GM18951 (cell line): Measurements from ENCODE around the gene SEMA4C.
"Not testable (repeated sequence)": the region's sequence is repeated elsewhere in the genome, so short reads cannot be mapped to it uniquely, and the experiment has no call there.

Experiments used
- POLR2A ChIP-seq: IDR thresholded peaks from 4 replicates; pipeline ENCODE4 v1.6.1; 2011; ENCODE audit warnings: mild to moderate bottlenecking; ENCODE audit not compliant: insufficient read length, insufficient read depth; ENCODE audit errors: extremely low read depth
- in situ Hi-C: fragments of 300-500 bp; cut with MboI; formaldehyde crosslinking; loops from one replicate; pipeline ENCODE4 v1.12.0; 2022; ENCODE audit warnings: low sequenced_read_pairs, mixed read lengths, inconsistent platforms; ENCODE audit not compliant: unreplicated experiment

Gene SEMA4C

DNA sequence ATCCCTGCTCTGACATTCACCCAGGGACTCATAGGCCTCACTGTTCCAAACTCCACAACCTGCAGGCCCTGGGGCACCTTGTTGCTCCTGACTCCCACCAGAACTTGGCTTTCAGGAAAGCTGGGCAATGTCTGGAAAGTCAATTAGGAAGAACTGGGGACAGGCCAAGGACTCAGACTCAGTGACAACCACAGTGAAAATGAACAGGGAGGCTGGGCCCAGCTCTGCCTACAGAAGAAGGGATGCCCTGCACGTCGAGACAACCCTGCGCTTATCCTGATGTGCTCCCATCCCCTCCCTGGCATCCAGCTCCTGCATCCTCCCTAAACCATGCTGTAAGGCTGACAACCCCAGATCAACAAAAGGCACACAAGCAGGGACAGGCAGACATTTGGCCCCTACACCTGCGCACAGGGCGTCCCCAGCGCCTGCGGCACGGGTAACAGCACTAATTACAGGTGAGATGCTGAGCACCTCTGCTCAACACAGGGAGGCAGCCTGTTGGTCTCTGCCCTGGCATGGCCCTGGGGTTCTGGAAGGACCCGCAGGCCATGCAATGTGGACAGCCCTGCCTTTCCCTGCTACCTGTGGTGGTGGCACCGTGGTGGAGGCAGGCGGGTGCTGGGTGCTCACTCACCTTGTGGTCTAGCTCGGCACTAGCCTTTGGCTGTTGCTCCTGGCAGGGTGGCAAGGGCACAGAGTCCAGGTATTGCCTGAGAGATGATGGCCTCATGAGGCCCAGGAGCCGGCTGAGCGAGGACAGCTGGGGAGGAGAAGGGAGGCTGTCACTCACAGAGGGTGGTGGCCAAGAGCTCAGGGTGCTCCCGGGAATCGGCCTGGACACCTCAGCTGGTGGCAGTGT is 23.6 kb upstream of the SEMA4C start:
- no peak for TF ChIP-seq POLR2A
- in situ Hi-C loops: no loop called here

DNA sequence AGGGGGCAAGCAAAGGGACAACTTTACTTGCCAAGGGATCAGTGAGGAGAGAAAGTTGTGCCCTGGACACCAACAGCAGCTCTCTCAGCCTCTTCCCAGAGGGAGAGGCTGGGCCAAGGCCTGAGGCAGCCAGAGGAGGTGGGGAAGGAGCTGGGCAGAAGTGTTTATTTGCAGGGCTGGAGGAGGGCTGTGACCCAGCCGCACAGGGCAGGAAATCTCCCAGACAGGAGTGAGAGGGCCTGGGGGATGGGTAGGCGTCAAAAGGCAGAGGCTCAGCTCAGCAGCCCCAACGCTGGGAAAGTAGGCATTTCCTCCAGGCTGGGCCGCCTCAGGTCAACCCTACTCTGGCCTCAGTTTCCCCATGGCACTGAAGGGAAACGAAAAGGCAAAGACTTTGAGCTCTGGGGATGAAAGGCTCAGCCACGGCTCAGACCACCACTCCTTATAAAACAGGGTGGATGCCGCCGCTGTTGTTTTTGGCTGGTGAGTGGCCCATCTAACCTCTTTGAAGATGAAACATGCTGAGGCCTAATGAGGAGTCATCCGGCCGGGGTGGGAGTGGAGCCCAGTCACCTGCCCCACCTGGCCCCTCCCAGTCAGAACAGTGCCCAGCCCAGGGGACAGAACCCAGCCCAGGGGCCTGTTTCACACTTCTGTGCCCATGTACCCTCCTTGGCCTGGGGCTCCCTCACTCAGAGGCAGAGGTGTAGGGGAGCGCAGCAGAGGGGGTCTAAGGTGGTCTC is 21.9 kb upstream of the SEMA4C start:
- TF ChIP-seq POLR2A: no peak
- in situ Hi-C loops: no loop called here

DNA sequence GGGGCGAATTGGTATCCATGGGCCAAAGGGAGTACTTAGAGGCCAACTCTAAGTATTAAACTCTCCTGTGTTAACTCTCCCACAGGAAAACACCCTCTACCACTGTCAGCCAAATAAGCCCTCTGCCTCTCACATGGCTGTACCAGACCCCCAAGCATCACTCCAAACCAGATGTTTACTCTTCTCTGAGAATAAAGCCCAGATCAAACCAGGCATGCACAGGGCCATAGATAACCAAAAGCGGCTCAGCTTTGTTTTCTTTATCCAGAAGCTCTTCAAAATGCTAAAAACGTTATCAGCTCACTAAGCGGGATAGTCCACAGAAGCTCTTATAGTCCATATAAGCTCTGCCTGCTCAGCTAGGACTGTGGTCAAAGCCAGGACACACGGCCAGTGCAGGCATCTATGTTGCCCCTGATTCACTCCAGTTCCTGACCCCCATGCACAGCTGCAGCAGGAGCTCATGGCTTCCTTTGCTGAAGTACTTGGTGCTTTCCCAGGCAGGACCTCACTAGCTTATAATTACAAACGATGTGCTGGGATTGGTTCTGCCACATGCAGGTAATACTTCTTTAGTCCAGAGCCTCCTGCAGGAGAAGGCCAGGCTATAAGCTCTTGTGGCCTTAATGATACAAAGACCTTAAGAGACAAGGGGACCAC is 21.0 kb upstream of the SEMA4C start:
- in situ Hi-C loops: no loop called here
- TF ChIP-seq POLR2A: no peak

DNA sequence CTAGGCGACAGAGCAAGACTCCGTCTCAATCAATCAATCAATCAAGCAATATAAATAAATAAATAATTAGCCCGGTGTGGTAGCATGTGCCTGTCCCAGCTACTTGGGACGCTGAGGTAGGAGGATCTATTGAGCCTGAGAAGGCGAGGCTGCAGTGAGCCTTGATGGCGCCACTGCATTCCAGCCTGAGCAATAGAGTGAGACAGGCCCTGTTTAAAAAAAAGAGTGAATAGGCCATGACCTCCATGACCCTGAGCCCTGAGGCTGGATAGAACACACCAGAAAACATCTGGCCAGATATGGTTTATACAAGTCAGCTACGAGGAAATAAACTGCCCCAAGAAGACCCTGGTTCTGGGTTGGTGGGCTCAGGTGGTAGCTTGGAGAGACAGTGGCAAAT is 20.4 kb upstream of the SEMA4C start:
- TF ChIP-seq POLR2A: no peak
- in situ Hi-C loops: no loop called here

DNA sequence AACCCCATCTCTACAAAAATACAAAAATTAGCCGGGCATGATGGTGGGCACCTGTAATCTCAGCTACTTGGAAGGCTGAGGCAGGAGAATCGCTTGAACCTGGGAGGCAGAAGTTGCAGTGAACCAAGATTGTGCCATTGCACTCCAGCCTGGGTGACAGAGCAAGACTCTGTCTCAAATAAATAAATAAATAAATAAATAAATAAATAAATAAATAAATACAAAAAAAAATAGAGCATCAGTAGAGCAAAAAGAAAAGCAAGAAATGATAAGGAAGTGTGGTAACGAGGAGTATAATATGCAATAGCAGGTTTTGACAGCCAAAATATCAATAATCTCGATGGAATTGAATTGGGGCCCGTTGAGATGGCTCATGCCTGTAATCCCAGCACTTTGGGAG is 19.6 kb upstream of the SEMA4C start:
- in situ Hi-C loops: not testable (repeated sequence)

DNA sequence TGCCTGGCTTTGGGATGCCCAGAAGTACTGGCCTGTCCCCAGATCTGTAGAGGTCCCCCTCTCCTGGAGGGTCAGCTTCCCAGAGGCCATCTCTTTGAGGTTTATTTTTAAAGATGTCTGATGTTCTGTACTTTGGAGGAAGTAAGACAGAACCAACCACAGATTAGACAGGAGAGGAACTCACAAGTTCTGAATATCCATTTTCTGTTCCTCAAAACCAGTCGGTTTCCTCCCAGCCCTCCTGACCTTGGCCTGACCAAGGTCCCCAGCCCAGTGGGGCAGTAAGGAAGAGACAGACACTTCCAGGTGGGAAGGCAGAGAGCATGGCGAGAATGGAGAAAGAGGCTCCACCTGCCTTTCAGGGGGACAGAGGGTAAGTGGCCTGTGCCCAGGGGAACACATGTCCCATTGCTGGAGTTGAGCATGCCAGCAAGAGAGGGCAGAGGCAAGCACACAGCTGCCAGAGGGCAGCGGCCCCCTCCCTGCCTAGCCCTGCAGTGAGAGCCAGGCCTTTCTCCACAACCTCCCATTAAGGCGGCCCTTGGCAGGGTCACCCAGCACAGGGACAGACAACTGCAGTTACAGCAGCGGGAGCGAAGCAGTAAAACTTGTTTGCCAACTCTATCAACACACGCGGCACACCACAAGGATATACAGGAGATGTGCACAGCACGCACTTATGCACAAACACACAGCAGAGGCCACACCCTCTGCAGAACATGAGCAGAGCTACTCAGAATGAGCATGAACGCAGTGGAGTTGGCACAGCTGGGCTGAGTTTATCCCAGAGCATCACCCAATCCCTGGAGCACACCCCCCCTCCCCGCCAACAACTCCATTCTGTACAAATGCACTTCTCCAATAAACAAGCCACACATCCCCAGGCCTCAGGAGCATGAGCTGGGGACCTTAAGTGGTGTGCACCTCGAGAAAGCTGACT is 18.5 kb upstream of the SEMA4C start:
- in situ Hi-C loops: no loop called here
- no peak for TF ChIP-seq POLR2A

DNA sequence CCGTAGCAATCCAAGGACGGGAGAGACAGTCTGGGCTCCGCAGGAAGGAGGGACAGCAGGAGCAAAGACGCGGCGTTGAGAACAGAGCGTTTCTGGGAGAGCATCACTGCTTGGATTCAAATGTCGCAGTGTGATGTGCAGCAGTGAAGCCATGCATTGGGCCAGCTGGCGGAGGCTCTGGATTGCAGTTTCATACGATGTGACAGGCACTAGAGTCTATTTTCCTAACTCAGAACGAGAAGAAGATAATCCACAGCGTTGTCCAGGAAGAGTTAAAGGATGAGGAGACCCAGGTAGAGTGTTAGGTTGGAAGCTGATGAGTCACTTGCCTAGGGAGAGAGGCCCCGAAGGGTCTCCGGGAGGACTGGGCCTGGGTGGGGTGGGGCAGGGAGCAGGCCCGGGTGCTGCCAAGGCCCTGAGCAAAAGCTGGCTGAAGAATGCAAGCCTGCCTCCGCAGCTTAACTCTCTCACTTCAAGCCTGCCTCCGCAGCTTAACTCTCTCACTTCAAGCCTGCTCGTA is 17.7 kb upstream of the SEMA4C start:
- in situ Hi-C loops: no loop called here
- no peak for TF ChIP-seq POLR2A

DNA sequence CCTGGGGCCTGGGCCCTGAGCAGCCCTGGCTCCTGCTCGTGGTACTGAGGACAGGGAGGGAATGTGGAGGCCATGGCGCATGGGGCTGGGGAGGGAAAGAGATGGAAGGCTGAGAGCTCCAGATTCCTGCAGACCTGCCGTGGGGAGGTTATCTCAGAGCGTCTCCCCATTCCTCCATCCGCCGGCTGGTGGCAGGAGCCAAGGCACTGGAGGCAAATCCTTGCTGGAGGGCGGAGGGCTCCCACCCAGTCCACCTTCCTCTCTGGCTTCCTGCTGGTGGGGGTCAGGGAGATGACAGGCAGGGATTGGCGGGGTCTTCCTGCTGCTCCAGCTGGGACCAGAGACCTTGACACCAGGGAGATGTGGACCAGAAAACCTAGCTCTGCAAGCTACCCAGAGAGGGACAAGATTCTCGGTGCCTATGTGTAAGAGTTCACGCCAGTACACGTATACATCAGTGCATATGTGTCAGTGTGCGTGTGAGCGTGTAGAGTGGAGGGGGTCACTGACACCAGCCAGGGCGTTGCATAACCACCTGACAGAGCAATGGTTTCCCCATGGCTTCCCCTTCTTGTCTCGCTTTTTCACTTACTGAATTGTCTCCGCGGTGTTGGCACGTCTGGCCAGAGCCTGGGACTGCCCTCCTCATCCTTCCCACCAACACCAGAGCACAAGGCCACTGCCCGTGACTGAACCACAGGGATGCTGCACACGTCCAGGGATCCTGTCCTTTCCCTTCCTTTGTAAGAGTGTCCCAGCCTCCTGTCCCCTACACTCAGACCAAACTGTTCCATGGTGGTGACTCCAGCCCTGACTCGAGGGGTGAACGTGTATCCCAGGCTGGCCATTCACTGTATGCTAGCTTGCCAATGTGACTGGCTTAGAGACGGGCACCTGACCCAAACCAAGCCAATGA is 15.8 kb upstream of the SEMA4C start:
- in situ Hi-C loops: no loop called here
- TF ChIP-seq POLR2A: no peak

DNA sequence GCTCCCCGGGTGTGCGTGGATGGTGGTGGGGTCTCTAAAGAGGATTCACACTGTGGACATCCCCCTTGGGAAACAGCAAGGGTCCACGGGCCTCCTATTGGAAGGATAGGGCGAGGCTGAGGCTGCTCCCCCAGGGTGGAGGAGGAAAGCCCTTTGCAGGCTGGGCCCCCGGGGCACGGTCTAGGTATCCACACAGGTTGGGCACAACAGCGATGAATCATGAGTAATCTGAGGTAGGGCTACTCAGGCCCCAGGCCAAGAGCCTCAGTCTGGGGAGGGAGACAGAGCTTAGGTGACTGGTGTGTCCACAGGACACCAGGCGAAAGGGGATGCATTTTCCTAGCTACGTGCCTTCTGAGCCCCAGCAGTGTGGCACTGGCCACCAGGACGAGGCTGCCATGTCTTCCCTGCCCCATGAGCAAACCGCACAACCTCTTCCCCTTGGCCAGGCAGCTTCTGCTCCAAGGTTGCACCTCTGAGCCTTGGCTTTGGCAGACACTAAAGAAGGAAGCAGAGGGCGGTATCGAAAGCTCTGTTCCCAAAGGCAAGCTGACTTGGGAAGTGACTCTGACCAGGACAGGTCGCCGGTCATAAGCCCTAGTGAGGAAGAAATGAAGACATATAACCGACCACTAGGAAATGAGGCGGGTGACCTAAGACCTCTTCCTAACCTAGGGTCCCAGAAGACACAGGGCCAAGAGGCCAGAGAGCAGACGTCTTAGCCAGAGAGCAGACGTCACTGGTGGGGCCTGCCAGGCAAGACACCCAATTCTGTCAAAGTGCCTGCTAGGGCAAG is 14.6 kb upstream of the SEMA4C start:
- TF ChIP-seq POLR2A: no peak
- in situ Hi-C loops: no loop called here

DNA sequence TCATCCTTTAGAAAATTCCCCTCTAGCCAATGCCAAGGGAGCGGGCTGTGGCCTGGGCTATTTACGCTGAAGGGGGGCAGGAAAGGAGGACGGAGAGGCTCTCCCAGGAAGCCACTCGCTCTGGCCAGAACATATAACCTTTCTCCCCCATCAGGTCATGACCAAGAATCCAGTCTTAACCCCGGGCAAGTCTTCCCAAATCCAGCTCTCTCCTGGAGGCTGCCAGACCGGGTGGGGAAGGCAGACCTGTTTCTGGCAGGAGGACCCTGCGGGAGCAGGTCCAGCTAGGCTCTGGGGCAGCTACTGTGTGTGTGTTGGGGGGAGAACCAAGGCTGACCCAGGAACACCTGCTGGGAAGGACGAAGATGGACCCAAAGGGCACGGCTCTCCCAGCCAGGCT is 13.4 kb upstream of the SEMA4C start:
- TF ChIP-seq POLR2A: no peak
- in situ Hi-C loops: no loop called here

DNA sequence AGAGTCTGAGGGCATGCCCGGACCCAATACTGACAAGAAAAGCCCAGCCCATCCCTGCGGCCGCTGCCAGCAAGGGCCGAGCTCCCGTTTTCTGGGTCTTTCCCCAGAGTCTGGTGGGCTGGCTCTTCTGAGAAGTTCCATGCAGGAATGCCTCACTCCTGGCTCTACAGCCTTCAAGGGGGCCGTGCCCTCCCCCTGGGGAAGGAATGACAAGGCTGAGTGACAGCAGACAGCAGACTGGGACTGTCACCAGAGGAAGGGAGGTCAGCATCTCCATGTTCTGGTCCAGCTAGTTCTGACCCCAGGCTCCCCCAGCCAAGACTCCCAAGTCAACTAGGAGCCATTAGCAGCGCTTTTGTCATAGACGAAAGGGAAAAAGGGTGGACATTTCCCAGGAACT is 13.0 kb upstream of the SEMA4C start:
- in situ Hi-C loops: no loop called here
- no peak for TF ChIP-seq POLR2A
